ENCODE data around the gene DNAJA4.

DNA sequence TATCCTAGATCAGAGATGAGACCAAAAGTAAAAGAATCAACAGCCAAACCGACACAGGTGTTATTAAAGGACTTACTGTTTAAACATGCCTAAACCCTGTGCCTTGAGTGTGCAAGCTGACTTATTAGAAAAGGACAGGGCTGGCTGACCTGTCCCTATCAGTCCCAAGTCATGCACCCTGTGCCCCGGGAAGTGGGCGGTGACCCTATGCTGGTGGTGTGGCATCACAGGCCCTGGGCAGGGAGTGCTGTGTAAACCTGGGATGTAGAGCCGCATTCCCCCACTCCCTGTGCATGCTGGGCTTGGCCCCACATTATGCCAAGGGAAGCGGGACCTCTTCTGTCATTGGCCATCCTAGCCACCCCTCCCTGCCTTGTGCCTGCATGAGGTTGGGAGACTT lies 10.6 kb downstream of the DNAJA4 start:
- TF ChIP-seq, protein P1, sequence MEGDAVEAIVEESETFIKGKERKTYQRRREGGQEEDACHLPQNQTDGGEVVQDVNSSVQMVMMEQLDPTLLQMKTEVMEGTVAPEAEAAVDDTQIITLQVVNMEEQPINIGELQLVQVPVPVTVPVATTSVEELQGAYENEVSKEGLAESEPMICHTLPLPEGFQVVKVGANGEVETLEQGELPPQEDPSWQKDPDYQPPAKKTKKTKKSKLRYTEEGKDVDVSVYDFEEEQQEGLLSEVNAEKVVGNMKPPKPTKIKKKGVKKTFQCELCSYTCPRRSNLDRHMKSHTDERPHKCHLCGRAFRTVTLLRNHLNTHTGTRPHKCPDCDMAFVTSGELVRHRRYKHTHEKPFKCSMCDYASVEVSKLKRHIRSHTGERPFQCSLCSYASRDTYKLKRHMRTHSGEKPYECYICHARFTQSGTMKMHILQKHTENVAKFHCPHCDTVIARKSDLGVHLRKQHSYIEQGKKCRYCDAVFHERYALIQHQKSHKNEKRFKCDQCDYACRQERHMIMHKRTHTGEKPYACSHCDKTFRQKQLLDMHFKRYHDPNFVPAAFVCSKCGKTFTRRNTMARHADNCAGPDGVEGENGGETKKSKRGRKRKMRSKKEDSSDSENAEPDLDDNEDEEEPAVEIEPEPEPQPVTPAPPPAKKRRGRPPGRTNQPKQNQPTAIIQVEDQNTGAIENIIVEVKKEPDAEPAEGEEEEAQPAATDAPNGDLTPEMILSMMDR (conservative IDR thresholded peaks at IDR 0.05; ENCODE audit: low read length) = no peak
- TF ChIP-seq EZH2phosphoT487 (IDR thresholded peaks at IDR 0.05; ENCODE audit: borderline replicate concordance) = no peak

Data from Loucy (cell line).